Astrocyte of the spinal cord (primary cell): ENCODE measurements around the gene GJA5.

Experiments
- DNase-seq: peaks from one replicate; pipeline ENCODE4 v3.0.0; 2011; ENCODE audit warnings: low read depth, low spot score
- H3K4me3 ChIP-seq: 2 replicates; pipeline ENCODE4 v1.5.1; 2011; ENCODE audit warnings: low read depth, mild to moderate bottlenecking, low read length, moderate library complexity
- in situ Hi-C: cut with HindIII; loops from 2 replicates; pipeline ENCODE4 v1.10.0; 2017; ENCODE audit warnings: low sequenced_read_pairs
- TF ChIP-seq, protein P1 (sequence below): IDR thresholded peaks from 2 replicates; pipeline ENCODE4 v1.5.1; 2012; ENCODE audit warnings: low read depth, mild to moderate bottlenecking, low read length, inconsistent platforms

The GJA5 gene

DNA sequence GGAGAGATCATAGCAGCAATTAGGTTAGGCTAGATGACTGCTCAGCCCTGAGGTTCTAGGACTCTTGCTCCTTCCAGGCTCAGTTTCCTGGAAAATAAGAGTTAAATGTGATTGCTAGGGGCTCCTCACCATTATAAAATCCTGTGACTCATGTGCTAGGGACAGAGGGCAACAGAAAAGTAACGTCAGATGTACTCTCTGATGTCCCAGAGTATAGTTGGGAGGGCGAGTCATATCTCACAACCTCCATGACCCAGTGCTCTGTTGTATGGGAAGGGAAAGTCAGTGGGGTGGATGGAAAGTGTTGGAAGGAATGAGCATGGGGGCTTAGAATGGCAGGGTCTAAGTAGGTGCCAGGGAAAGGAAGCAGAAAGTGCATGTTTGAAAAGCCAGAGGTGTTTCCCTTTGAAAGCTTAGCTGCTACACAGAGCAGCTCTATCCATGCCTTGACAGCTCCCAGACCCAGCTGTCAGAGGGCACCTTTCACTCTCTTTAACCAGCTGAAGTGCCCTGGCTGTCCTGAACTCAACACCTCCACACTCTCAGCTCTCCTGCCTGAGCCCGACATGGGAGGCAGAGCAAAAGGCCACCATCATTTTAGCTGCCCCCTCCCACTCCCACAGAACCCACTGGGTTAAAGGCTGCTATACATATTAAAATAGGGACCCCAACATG is 11.6 kb downstream of the GJA5 start:
- no peak for DNase-seq
- no peak overlapping the region for H3K4me3 ChIP-seq
- TF ChIP-seq, protein P1, sequence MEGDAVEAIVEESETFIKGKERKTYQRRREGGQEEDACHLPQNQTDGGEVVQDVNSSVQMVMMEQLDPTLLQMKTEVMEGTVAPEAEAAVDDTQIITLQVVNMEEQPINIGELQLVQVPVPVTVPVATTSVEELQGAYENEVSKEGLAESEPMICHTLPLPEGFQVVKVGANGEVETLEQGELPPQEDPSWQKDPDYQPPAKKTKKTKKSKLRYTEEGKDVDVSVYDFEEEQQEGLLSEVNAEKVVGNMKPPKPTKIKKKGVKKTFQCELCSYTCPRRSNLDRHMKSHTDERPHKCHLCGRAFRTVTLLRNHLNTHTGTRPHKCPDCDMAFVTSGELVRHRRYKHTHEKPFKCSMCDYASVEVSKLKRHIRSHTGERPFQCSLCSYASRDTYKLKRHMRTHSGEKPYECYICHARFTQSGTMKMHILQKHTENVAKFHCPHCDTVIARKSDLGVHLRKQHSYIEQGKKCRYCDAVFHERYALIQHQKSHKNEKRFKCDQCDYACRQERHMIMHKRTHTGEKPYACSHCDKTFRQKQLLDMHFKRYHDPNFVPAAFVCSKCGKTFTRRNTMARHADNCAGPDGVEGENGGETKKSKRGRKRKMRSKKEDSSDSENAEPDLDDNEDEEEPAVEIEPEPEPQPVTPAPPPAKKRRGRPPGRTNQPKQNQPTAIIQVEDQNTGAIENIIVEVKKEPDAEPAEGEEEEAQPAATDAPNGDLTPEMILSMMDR, result no peak
- in situ Hi-C loops, result no loop called here

DNA sequence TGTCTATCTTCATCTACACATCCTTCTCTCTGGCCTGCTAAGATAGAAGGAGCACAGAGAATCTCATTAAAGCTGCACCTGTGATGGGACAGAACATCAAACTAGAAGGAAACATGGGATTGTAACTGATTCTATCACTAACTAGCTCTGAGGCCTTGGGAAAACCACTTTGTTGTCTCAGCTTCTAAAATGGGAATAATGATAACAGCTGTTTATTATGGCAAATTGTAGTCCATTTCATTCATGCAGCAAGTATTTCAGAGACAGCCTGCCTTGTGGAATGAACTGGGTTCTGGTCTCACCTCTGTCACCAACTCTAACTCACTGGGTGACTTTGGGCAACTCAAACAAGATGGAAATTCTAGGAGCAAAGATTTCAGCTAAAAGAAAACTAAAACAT is 12.4 kb downstream of the GJA5 start:
- H3K4me3 ChIP-seq, result no peak overlapping the region
- DNase-seq, result no peak
- in situ Hi-C loops, result no loop called here
- TF ChIP-seq, protein P1, result no peak

GRCh38 chr1:147745271-147745670 is 15.1 kb downstream of the GJA5 start:
- no peak for DNase-seq
- no peak overlapping the region for H3K4me3 ChIP-seq
- TF ChIP-seq, protein P1, result no peak
- in situ Hi-C loops, result no loop called here

DNA sequence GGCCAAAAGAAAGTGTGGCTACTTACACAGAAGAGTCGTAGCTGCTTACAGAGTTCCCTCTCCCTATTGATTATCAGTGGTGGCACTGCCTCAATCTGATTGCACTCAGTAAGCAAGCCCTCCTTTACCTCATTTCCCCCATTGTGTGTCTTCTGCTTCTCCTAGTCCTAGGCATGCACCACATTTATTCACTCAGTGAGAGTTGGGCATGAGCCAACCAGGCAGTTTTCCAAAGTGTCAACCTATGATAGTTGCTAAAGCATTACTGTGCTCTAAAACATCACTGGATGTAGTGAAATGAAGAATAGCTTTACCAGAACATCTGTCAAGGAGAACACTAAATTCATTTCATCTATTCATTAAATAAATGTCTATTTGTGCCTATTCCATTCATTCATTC is 19.3 kb downstream of the GJA5 start:
- in situ Hi-C loops, result no loop called here
- no peak overlapping the region for H3K4me3 ChIP-seq
- TF ChIP-seq, protein P1, result no peak
- no peak for DNase-seq

GRCh38 chr1:147740391-147740790 is 20.0 kb downstream of the GJA5 start:
- no peak for DNase-seq
- in situ Hi-C loops, result no loop called here
- no peak overlapping the region for H3K4me3 ChIP-seq
- TF ChIP-seq, protein P1, result no peak

DNA sequence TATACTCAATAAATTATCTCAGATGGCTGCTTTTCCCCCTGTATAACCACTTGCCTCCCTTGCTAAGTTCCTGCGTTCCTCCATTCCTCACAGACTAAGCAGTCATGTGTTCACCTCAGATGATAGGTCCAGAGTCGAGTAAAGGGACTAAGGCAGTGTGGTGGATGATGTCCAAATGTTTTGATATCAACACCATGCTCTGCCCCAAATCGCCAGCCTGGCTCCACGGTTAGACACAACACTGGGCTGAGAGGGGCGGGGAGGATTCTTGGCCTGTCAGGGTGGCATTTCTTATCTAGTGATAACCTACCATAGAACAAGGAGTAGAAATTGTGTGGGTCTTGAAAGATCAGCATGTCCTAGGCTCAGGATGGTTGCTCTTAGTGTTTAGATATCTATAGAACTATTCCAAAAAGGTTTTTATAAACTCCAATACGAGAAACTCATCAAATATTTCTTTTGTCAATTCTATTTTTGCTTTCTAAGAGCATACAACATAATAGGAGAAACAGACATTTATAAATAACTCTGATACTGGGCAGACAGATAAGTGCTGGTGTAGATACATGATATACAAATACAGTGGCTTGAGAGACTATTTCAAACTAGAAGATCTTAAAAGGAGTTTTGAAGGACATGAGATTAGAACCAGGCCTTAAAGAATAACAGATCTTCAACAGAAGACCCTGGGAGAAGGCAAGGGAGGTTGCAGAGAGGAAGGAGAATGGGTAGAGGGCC is 21.5 kb downstream of the GJA5 start:
- H3K4me3 ChIP-seq, result no peak overlapping the region
- in situ Hi-C loops, result no loop called here
- no peak for DNase-seq
- TF ChIP-seq, protein P1, result no peak
